ENCODE results near the gene SLC25A11. TPM values are rescaled to one million over a fixed set of nuclear protein-coding genes. Genes with fewer than 3 reads are reported as not detected.

Gene SLC25A11, protein sequence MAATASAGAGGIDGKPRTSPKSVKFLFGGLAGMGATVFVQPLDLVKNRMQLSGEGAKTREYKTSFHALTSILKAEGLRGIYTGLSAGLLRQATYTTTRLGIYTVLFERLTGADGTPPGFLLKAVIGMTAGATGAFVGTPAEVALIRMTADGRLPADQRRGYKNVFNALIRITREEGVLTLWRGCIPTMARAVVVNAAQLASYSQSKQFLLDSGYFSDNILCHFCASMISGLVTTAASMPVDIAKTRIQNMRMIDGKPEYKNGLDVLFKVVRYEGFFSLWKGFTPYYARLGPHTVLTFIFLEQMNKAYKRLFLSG
- total RNA-seq, result 50.2 and 58.2 TPM in 2 replicates
- 95.2 and 110 TPM in 2 replicates for polyA plus RNA-seq
- polyA plus RNA-seq (2011; cell fraction: cytosol; rRNA removed), result 58.8 and 69.9 TPM in 2 replicates
- polyA plus RNA-seq (2011; cell fraction: nucleus; rRNA removed), result 36.2 and 41.8 TPM in 2 replicates
- 43.6 and 61.0 TPM in 2 replicates for polyA plus RNA-seq (2012)
- 49.5 and 53.3 TPM in 2 replicates for polyA minus RNA-seq
- 31.9 TPM for polyA minus RNA-seq (2011; cell fraction: cytosol; rRNA and poly(A)+ RNA removed)
- polyA minus RNA-seq (2011; cell fraction: nucleus; rRNA and poly(A)+ RNA removed), result 16.2 and 18.0 TPM in 2 replicates
- percentile 60 among the genes with signal in this experiment for Bru-seq, nascent RNA
- percentile 83 among the genes with signal in this experiment for BruChase-seq, experiment 1, labeled RNA remaining after a 6-hour chase
- BruChase-seq, experiment 2, labeled RNA remaining after a 2-hour chase, result percentile 66 among the genes with signal in this experiment
- long read RNA-seq, transcript SLC25A11-202 (7 exons, 952 nt), result minor isoform, 6 of 354 reads
- long read RNA-seq, transcript SLC25A11-201 (8 exons, 1,897 nt), result major isoform, 259 of 354 reads
- long read RNA-seq, partial matches to known transcripts, result 4 of 354 reads
- long read RNA-seq, other reads (novel, unspliced or antisense), result 84 of 354 reads

DNA sequence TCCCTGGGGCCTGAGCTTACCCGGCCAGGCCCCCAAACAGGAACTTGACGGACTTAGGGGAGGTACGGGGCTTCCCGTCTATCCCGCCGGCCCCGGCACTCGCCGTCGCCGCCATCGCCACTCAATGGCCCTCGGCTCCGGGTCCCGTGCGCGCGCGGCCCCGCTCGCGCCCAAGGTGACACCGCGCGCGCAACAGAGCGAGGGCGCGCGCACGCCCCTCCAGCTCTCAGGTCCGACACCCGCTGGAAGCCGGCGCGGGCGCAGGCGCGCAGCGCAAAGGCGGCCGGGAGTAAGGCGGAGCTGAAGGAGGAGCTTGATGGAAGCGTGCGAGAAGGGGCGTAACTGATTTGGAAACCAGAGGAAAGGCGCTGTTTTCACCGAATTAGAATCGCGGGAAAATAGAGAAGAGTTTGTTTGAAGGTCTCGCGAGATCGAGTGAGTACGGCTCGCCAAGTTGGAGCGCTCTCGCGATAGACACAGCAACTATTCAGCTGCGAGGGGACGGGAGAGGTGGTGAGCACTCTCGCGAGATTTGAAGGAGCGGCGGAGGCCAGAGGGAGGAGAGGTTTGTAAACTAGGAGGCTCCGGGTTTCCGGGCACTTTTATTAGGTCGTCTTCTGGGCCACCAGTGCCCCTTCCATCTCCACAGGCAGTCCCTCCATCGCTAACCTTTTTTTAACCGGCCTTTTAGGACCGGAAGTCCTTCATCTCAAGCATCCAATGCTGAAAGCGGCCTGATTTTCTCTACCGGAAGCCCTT is at the start of gene SLC25A11, which contains the start of gene RNF167:
Gene SLC25A11 (minus strand): TSS at position 251 of the 759 bp plus-strand sequence. CDS start 136 bp downstream, at position 115.
Gene RNF167 (plus strand): TSS at position 473 of the 759 bp plus-strand sequence. CDS start 642 bp downstream, outside the sequence.
- BruUV-seq (replicated peaks), result no TSS peak
- H3K9ac ChIP-seq (replicated peaks; ENCODE audit: extremely low read depth, insufficient read depth, low read length), result peak within 1 kb of the TSS; percentile 88
- no peaks in the 10 kb centered on the region for H3K27me3 ChIP-seq (ENCODE audit: control insufficient read depth in 2 of 2, insufficient read depth in 2 of 2, low read length in 2 of 2)
- peak within 1 kb of the TSS; percentile 89 for H3K4me2 ChIP-seq (ENCODE audit: insufficient read depth, low read length)
- FAIRE-seq (peak; percentile 98), DNase-seq (ENCODE audit: low read depth, low spot score) (peak; percentile 100)
- peak within 1 kb of the TSS; percentile 40 for H2AFZ ChIP-seq (ENCODE audit: low read depth, low read length)
- H3K27ac ChIP-seq (ENCODE audit: insufficient read depth, low read depth, low read length), result peak within 1 kb of the TSS; percentile 81
- H4K20me1 ChIP-seq (replicated peaks; ENCODE audit: control insufficient read depth, extremely low read depth, insufficient read depth, low read length), result no peaks in the 10 kb centered on the region
- peaks cover 21% of the 10 kb centered on the region for H3K4me1 ChIP-seq (ENCODE audit: control insufficient read depth, extremely low read depth, insufficient read depth, low read length)
- POLR2A ChIA-PET, result interaction anchor here (0.7 to 2.3 kb wide), 5 partner anchors 11 to 31 kb away, joined by 4 to 15 read pairs (median 4); partner anchors contain the start of genes ENO3 and SPAG7
- CTCF ChIA-PET, result interaction anchor here (0.6 to 3.3 kb wide), 15 partner anchors 13 to 230 kb away, joined by 3 to 44 read pairs (median 4); partner anchors contain the start of genes CHRNE, INCA1, KIF1C and SPAG7
- intact Hi-C loops (cut with micrococcal nuclease), result loop anchor here (1.0 to 2.0 kb wide), 5 partner anchors 8 to 59 kb away; partner anchors contain the start of genes CAMTA2, PFN1 and SPAG7
- H3K9me1 ChIP-seq (replicated peaks; ENCODE audit: control insufficient read depth, extremely low read depth, insufficient read depth, low read length), result no peaks in the 10 kb centered on the region
- TF ChIP-seq GATA2 (IDR thresholded peaks at IDR 0.05; ENCODE audit: insufficient read depth, insufficient read length, low read depth, low read length), result no peak
- TF ChIP-seq POLR2AphosphoS5 (IDR thresholded peaks at IDR 0.05; ENCODE audit: insufficient read depth, low read depth, low read length), result peak; percentile 84
- TF ChIP-seq JUN (IDR thresholded peaks at IDR 0.05; ENCODE audit: borderline replicate concordance, insufficient read depth, insufficient read length, low read depth), result no peak
- peak; percentile 31 for TF ChIP-seq MAX (IDR thresholded peaks at IDR 0.05; ENCODE audit: insufficient read depth, insufficient read length)
- peak; percentile 85 for TF ChIP-seq POLR2A (IDR thresholded peaks at IDR 0.05; ENCODE audit: low read depth, low read length)
- no peak for TF ChIP-seq EZH2 (IDR thresholded peaks at IDR 0.05; ENCODE audit: borderline replicate concordance, low read depth, low read length, severe bottlenecking)
- TF ChIP-seq, protein P1, sequence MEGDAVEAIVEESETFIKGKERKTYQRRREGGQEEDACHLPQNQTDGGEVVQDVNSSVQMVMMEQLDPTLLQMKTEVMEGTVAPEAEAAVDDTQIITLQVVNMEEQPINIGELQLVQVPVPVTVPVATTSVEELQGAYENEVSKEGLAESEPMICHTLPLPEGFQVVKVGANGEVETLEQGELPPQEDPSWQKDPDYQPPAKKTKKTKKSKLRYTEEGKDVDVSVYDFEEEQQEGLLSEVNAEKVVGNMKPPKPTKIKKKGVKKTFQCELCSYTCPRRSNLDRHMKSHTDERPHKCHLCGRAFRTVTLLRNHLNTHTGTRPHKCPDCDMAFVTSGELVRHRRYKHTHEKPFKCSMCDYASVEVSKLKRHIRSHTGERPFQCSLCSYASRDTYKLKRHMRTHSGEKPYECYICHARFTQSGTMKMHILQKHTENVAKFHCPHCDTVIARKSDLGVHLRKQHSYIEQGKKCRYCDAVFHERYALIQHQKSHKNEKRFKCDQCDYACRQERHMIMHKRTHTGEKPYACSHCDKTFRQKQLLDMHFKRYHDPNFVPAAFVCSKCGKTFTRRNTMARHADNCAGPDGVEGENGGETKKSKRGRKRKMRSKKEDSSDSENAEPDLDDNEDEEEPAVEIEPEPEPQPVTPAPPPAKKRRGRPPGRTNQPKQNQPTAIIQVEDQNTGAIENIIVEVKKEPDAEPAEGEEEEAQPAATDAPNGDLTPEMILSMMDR (IDR thresholded peaks at IDR 0.05; ENCODE audit: extremely low read depth in 1 of 2, insufficient read depth in 1 of 2, low read depth in 1 of 2, low read length in 2 of 2), result no peak
- TF ChIP-seq FOS (IDR thresholded peaks at IDR 0.05; ENCODE audit: borderline replicate concordance, insufficient read depth, low read length), result no peak
- no peak for TF ChIP-seq MYC (IDR thresholded peaks at IDR 0.05; ENCODE audit: low read depth, low read length)
- peaks cover 8 to 37% of the 10 kb centered on the region in 2 experiments for H3K36me3 ChIP-seq (ENCODE audit: control insufficient read depth in 2 of 2, extremely low read depth in 1 of 2, insufficient read depth in 2 of 2, low read length in 2 of 2)
- dilution Hi-C loops (cut with MboI; ENCODE audit: extremely low pct_ligation_motif_present, low sequenced_read_pairs), result no loop called here
- no peaks in the 10 kb centered on the region for H3K9me3 ChIP-seq (replicated peaks; ENCODE audit: control insufficient read depth, insufficient read depth, low read length)
- H3K79me2 ChIP-seq (ENCODE audit: control insufficient read depth, insufficient read depth, low read length), result peaks cover 59% of the 10 kb centered on the region
- peak within 1 kb of the TSS; percentile 45 to 84 (median 77) for H3K4me3 ChIP-seq (replicated peaks in 1 of 3; ENCODE audit: insufficient read depth in 1 of 3, low read depth in 1 of 3, low read length in 3 of 3)
